GM12874 (cell line): ENCODE results near the gene PTTG1IP2.

Experiments
- TF ChIP-seq, protein P1 (sequence below): IDR thresholded peaks from 2 replicates; pipeline ENCODE4 v1.5.1; 2011; ENCODE audit warnings: low read depth, mild to moderate bottlenecking, control low read depth, low read length, moderate library complexity; ENCODE audit not compliant: insufficient read depth

Gene PTTG1IP2

DNA sequence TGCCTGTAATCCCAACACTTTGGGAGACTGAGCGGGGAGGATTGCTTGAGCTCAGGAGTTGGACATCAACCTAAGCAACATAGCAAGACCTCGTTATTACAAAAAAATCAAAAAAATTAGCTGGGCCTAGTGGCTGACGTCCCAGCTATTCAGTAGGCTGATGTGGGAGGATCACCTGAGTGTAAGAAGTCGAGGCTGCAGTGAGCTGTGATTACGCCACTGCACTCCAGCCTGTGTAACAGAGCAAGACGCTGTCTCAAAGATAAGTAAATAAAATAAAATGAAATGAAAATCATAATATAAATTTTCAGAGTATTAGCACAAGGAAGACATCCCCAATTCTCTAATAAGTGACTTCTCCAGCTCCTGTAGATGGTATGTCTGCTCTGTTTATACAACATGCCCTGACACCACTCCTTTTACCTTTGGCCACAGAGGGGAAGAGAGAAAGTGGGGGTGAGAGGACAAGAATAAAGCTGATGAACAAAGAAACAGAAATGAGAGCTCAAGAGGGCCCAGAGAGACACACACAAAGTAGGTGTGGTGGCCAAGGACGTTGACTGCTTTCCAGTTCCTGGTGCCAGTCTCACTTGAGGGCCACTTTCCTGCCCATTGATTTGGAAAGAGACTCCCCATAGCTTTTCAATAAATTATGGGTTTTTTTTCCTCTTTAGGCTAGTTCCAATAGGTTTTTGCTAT is 62.9 kb downstream of the PTTG1IP2 start:
- TF ChIP-seq, protein P1, sequence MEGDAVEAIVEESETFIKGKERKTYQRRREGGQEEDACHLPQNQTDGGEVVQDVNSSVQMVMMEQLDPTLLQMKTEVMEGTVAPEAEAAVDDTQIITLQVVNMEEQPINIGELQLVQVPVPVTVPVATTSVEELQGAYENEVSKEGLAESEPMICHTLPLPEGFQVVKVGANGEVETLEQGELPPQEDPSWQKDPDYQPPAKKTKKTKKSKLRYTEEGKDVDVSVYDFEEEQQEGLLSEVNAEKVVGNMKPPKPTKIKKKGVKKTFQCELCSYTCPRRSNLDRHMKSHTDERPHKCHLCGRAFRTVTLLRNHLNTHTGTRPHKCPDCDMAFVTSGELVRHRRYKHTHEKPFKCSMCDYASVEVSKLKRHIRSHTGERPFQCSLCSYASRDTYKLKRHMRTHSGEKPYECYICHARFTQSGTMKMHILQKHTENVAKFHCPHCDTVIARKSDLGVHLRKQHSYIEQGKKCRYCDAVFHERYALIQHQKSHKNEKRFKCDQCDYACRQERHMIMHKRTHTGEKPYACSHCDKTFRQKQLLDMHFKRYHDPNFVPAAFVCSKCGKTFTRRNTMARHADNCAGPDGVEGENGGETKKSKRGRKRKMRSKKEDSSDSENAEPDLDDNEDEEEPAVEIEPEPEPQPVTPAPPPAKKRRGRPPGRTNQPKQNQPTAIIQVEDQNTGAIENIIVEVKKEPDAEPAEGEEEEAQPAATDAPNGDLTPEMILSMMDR: no peak

DNA sequence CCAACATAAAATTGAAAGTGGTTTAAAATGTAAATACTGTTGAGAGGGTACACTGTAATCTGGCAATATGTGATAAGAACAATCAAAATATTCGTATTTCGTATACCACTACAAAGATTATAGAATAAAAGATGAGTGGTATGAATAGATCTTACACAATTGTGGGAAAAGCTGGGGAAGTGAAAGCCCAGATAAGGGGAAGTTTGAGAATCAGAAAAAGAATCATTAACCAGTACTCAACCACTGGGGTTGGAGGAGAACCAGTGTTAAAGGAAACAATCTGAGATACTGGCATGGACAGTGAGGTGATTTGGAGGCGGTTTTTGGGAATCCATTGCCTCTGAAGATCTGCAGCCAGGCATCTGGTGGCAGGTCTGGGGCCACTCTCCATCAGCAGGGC is 67.0 kb downstream of the PTTG1IP2 start:
- TF ChIP-seq, protein P1: no peak

DNA sequence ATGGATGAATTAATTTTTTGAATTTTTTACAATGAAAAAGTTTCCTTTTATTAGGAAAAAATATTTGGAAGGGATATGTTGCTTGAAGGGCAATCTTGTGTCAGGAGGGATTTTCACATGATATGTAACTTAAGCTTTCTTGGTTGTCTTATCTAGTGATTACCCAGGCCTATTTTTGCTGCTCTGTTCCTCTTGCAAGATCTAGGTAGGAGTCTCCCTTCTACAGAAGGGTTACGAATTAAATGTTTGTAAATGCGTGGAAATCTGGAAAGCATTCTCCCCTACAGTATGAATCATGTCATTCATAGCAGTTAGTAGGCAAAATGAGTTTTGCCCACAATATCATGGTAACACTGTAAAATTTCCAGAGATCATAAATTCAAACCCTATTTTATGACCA is 69.0 kb downstream of the PTTG1IP2 start:
- TF ChIP-seq, protein P1: no peak

DNA sequence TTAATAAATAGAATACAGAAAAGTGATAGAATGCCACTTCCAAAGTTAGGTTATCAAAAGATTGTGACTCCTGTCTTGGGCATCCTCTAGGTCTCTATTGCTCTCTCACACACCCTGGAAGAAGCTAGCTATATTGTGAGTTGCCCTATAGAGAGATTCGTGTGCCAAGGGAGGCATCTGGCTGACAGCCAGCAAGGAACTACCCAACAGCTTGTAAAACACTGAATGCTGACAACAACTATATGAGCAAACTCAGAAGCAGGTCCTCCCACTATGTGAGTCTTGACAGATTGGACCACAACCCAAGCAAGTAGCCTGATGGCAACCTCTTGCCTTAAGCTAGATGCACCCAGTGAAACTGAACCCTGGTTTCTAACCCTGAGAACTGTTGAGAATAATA is 71.0 kb downstream of the PTTG1IP2 start:
- TF ChIP-seq, protein P1: no peak

- TF ChIP-seq, protein P1: no peak
Measured at GRCh38 chr7:90551036-90551435, 81.6 kb downstream of the PTTG1IP2 start.

- TF ChIP-seq, protein P1: no peak
Measured at GRCh38 chr7:90552521-90552920, 83.1 kb downstream of the PTTG1IP2 start.

DNA sequence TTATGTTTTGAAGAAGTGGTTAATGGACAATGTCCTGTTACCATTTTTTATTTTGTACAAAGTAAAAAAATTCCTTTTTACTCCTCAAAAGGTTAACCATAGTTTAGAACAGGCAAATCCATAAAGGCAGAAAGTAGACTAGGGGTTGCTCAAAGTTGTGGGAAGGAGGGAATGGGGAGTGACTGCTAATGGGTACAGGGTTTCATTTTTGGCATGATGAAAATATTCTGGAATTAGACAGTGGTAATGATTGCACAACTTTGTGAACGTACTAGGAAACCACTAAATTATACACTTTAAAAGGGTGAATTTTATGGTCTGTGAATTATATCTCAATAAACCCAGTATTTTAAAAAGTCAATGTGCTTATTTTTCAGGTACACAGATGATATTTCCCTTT is 91.3 kb downstream of the PTTG1IP2 start:
- TF ChIP-seq, protein P1: no peak
